GM10266 (cell line): ENCODE results near the gene KLRB1.
"Not testable (repeated sequence)": the region's sequence is repeated elsewhere in the genome, so short reads cannot be mapped to it uniquely, and the experiment has no call there.

Experiments
- DNase-seq: peaks from one replicate; pipeline ENCODE4 v3.0.0; 2012; ENCODE audit errors: extremely low spot score
- TF ChIP-seq, protein P1 (sequence below): IDR thresholded peaks from 2 replicates; pipeline ENCODE4 v1.5.1; 2012; ENCODE audit warnings: mild to moderate bottlenecking, low read depth; ENCODE audit not compliant: control insufficient read depth, insufficient read depth; ENCODE audit errors: missing control alignments

Gene KLRB1

DNA sequence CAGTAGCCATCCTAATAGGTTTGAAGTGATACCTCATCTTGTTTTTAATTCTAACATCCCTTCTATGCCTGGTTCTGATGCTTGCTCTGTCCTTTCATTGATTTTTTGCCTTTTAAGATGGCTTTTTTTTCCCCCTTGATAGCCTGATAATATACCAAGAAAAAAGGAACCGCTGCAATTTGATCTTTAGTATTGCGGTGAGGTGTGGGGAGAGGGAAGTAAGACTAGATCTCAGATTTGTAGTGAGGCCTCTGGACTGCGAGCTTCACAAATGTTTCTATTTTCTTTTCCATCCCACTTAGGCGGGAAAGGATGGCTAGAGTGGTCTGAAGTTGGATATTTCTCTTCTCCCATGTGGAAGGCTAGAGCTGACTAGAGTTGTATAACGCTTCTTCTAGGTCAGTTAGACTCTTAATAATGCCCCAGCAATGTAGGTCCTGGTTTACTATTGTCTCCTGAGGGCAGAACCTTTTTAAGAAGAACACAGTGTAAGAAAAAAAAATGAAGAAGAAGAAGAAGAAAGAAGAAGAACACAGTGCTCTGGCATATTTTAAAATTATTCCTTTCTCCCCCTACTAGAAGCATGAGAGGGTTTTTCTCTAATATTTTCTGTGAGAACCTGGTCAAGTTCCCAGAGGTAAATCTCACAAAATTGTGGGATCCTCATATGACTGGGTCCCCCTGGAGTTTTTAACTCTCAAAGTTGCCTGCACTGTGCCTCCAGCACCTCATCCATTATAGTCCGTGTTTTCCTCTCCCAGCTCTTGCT, 11.9 kb upstream of the KLRB1 start:
- TF ChIP-seq, protein P1, sequence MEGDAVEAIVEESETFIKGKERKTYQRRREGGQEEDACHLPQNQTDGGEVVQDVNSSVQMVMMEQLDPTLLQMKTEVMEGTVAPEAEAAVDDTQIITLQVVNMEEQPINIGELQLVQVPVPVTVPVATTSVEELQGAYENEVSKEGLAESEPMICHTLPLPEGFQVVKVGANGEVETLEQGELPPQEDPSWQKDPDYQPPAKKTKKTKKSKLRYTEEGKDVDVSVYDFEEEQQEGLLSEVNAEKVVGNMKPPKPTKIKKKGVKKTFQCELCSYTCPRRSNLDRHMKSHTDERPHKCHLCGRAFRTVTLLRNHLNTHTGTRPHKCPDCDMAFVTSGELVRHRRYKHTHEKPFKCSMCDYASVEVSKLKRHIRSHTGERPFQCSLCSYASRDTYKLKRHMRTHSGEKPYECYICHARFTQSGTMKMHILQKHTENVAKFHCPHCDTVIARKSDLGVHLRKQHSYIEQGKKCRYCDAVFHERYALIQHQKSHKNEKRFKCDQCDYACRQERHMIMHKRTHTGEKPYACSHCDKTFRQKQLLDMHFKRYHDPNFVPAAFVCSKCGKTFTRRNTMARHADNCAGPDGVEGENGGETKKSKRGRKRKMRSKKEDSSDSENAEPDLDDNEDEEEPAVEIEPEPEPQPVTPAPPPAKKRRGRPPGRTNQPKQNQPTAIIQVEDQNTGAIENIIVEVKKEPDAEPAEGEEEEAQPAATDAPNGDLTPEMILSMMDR = no peak
- DNase-seq = no peak

DNA sequence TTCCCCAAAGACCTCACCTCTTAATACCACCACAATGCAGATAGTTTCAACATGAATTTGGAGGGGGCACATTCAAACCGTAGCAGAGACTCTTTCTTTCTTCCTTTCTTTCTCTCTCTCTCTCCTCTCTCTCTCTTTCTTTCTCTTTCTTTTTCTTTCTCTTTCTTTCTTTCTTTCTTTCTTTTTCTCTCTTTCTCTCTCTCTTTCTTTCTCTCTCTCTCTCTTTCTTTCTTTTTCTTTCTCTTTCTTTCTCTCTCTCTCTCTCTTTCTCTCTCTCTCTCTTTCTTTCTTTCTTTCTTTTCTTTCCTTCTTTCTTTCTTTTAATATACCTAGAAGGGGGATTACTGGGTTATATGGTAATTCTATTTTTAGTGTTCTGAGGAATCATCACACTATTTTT, 11.2 kb upstream of the KLRB1 start:
- DNase-seq = not testable (repeated sequence)

DNA sequence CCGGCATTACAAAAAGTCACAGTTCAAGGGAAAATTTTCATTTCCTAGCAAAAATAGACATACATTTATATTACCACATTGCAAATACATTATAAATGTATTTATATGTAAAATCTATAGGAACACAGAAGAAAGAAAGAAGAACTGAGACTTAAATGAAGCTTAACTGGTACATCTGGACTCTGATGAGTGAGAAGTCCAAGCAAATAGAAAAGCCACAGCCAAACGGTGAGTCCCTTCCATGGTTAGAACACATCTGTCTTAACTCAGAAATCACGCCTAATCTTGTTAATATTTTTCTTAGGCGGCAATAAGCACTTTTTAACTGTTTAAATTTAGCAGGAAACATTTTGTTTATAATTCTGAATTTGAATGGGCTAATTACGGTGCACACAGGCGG, 9.4 kb upstream of the KLRB1 start:
- TF ChIP-seq, protein P1 = no peak
- DNase-seq = no peak

DNA sequence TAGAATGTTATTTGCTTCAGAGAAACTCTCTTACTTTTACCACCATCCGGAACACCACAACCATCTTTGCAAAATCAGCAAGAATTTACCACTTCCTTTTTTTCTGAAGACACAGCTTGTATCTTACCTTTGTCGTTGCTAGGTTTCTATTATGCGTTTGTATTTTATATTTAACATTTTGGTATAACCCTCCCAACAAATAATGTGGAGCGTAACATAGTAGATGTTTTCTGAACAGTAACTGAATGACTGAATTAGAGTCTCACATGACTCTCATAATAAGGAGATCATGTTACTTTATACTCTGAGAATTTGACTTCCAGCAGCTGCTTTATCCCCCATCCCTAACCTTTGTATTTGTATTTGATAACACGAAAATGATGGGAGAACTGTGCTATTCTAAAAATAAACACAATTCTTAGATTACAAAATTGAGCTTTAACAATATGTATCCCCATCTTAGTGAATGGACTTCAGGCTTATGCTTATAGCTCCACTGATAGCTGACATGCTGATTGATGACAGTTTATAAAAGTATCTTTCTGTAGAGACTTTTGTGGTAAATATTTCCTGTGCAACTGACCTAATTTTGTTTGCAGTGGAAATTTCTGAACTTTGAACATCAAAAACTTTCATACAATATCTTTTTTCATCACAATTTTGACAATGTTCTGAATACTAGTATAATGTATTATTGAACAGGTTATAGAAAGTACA, 7.9 kb upstream of the KLRB1 start:
- TF ChIP-seq, protein P1 = no peak

DNA sequence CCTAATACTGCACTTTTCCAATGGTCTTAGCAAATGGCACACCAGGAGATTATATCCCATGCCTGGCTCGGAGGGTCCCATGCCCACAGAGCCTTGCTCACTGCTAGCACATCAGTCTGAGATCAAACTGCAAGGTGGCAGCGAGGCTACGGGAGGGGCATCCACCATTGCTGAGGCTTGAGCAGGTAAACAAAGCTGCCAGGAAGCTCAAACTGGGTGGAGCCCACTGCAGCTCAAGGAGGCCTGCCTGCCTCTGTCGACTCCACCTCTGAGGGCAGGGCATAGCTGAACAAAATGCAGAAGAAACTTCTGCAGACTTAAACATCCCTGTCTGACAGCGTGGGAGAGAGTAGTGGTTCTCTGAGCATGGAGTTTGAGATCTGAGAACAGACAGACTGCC, 2.9 kb upstream of the KLRB1 start:
- DNase-seq = not testable (repeated sequence)

More for the DNA sequence above, 7.9 kb upstream of the KLRB1 start:
- no peak for DNase-seq

DNA sequence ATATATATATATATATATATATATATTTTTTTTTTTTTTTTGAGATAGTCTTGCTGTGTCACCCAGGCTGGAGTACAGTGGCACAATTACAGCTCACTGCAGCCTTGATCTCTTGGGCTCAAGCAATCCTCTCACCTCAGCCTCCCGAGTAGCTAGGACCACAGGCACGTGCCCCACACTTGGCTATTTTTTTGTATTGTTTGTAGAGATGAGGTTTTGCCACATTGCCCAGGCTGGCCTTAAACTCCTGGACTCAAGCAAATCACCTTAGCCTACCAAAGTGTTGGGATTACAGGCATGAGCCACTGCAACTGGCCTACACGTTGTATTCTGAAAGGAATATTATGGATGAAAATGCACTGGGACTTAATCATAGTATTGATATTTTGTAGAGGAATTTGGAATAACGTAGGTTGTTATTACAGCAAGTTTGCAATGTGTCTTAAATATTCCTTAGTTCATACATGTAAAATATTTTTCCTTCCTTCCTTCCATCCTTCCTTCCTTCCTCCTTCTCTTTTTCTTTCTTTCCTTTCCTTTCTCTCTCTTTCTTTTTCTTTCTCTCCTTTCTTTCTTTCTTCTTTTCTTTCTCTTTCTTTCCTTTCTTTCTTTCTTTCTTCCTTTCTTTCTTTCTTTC, 862 bp downstream of the KLRB1 start:
- TF ChIP-seq, protein P1 = no peak
- DNase-seq = no peak

DNA sequence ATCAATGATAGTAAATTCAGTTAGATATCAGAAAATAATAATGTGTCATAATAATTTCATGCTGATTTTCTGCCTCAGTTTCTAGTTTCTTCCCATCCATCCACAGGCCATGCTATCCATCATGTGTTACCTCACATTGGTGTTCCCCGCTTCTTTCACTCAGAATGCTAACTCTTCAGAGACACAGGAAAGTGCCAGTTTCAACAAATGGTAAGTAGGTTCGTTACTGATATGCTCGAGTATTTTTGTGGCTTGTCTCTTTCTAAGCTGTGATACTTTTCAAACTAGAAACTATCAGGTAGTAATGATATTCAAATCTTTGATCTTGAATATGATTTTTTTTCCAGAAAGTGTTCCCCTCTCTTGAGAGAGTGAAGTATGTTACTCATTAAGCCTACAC, 1.5 kb downstream of the KLRB1 start:
- TF ChIP-seq, protein P1 = no peak
- DNase-seq = no peak

DNA sequence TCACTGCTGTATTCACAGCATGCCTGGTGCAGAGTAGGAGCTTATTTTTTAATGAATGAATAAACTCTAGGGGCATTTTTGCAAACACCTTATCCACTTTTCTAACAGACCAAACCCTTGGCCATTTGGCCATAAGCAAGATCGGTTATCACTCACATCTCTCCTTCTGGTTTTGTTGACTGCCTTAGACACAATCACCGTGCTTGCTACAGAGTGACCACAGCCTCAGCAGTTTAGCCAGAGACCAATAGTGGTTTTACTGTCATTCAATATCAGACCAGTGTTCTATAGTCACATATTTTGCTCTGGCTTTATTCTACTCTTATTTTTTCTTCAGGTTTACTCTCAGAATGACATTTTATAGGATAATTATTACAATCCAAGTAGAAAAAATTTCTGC, 2.2 kb downstream of the KLRB1 start:
- no peak for DNase-seq

More for the DNA sequence above, 2.2 kb downstream of the KLRB1 start:
- TF ChIP-seq, protein P1 = no peak
